GM18505 (cell line): ENCODE results near the gene ARL4C.

Experiments used
- ATAC-seq: cut with Tn5 transposase; IDR thresholded peaks from one replicate; pipeline ENCODE4 v1.9.1; 2021; ENCODE audit not compliant: unreplicated experiment
- POLR2A ChIP-seq: IDR thresholded peaks from 4 replicates; pipeline ENCODE4 v1.6.1; 2011; ENCODE audit warnings: borderline replicate concordance; ENCODE audit not compliant: insufficient read depth, insufficient read length; ENCODE audit errors: extremely low read depth

ARL4C gene

DNA sequence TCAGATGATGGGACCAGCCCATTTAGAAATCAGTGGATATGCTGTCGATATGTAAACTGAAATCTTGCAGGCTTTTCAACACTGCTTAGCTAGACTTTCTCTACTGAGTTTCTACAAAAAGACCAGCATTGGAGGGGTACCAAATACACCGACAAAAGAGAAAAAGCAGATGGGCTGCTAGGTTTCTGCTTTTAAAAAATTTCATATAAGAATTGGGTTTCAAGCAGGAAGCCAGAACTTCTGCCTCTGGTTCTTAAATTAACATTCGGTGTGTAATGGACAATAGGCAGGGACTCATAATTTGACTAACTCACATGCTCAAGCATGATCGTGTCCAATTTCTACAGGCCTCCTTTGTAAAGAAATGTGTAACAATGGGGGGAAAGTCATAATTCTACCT lies 3.1 kb downstream of the ARL4C start:
- no peak for ATAC-seq
- TF ChIP-seq POLR2A: no peak

GRCh38 chr2:234492717-234493485 lies 4.0 kb downstream of the ARL4C start:
- no peak for ATAC-seq

DNA sequence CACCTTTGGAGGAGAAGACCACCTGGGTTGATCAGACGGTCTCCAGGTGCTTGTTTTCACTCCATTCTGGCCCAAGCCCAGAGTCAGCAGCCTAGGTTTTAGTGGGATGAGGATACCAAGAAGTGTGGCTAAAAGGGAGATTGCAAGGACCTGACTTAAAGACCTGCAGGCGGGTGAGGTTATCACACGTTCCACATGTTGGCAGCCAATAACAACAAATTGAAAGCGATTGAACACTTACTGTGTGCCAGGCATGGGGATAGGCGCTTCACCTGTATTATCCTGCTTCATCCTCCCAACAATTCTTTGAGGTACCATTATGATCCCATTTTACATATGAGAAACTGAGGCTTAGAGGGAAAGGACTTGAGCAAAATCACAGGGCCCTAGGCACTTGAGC lies 5.0 kb downstream of the ARL4C start:
- TF ChIP-seq POLR2A: no peak
- no peak for ATAC-seq

More at GRCh38 chr2:234492717-234493485, 4.0 kb downstream of the ARL4C start:
- no peak for TF ChIP-seq POLR2A

- no peak for TF ChIP-seq POLR2A
- no peak for ATAC-seq
These were observed 5.6 kb downstream of the ARL4C start for GRCh38 chr2:234491281-234491680.

GRCh38 chr2:234490271-234491091 lies 6.4 kb downstream of the ARL4C start:
- TF ChIP-seq POLR2A: no peak
- no peak for ATAC-seq

DNA sequence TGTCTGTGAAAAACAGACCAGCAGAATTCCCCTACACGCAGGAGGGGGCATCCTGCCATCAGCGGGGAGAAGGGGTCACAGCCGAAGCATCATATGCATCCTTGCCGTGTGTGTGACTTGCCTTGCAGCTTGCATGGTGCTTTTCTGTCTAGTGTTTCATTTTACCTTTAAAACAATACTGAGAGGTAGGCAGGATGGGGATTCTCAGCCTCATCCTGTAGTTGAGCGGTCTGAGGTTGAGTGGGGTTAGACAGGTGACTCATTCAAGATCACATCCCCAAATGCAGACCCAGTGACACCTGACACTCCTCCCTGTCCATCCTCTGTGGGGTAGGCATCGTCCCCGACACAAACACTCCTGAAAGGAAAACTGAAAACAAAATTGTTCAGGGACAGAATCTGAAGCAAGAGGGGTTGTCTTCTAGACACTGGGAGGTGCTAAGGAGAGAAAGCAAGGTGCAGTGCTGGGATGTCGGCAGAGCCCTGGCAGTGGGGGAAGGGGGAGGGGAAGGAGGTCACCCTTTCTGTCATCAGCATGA lies 7.9 kb downstream of the ARL4C start:
- TF ChIP-seq POLR2A: no peak
- ATAC-seq: no peak

DNA sequence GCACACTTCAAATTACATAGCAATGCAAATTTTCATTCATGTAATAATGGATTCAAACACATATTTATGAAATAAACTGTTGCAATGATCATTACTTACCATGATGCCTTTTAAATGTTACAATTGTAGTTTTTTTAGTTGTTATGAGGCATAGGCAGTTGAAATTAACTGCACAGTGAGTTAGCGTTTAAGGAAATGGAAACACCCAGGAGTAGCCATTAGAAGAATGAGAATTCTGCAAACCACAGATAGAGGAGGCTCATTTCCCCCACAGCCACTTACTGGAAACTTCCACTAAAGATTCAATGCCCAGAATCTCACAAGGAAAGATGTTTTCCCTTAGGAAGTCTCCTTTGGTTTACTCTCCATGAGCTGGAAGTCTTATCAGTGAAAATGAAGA lies 8.4 kb downstream of the ARL4C start:
- TF ChIP-seq POLR2A: no peak
- no peak for ATAC-seq

- no peak for TF ChIP-seq POLR2A
- no peak for ATAC-seq
These were observed 9.5 kb downstream of the ARL4C start for GRCh38 chr2:234487356-234487755.

DNA sequence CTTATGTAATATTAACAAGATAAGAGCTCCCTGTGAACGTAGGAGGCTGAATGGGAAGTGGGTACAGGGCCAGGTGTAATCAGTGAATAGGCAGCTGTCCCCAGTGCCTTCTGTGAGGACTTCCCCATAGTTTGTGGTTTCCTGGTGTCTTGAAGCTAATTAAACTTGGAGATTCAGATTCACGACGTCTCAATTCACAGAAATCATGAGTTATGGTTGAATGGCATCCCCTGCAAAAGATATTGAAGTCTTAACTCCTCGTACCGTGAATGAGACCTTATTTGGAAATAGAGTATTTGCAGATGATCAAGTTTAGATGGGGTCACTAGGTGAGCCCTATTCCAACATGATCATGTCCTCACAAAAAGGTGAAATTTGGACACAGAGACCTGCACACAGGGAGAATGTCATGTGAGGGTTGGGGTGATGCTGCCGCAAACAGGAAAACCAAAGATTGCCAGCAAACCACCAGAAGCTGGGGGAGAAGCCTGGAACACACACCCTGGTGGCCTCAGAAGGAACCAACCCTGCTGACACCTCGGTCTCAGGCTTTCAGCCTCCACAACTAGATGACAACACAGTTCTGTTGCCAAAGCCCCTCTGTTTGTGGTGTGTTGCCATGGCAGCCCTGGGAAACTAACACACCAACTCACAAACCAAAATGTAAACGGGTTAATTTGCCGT lies 13.2 kb downstream of the ARL4C start:
- ATAC-seq: peak; percentile 65
- TF ChIP-seq POLR2A: no peak

- ATAC-seq: no peak
- no peak for TF ChIP-seq POLR2A
These were observed 15.6 kb downstream of the ARL4C start for GRCh38 chr2:234481301-234481700.

- no peak for TF ChIP-seq POLR2A
- no peak for ATAC-seq
These were observed 16.5 kb downstream of the ARL4C start for GRCh38 chr2:234480337-234480736.

- ATAC-seq: no peak
- TF ChIP-seq POLR2A: no peak
These were observed 17.4 kb downstream of the ARL4C start for GRCh38 chr2:234479465-234479864.

- no peak for TF ChIP-seq POLR2A
- ATAC-seq: no peak
These were observed 18.6 kb downstream of the ARL4C start for GRCh38 chr2:234478121-234478858.

DNA sequence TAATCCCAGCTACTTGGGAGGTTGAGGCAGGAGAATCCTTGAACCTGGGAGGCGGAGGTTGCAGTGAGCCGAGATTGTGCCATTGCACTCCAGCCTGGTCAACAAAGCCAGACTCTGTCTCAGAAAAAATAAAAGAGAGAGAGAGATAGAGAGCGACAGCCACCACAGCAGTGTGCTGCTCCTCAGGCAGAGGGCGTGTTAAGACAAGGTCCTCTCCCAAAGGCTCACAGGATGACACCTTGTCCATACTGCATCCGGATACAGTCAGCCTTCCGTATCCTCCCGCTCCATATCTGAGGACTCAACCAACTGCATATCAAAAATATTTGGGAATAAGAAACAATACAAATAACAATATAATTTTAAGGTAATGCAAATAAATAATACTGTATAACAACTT lies 20.1 kb downstream of the ARL4C start:
- TF ChIP-seq POLR2A: no peak
- no peak for ATAC-seq

DNA sequence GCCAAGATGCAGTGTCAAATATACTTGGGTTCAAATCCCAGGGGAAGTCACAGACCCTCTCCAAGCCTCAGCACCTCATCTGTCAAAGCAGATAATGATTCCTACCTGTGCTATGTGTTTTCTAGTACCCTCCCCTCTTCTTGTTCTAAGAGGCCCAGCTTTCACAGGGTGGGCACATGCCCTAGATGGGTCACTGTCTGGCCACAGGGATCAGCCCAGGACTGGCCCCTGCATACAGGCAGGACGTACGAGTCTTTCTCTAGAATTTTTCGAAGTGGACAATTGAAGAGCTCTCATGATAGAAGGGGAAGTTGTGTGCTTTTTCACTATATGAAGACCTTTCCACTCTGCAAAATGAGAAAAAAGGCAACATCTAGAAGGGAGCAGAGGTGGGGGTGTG lies 22.2 kb downstream of the ARL4C start:
- ATAC-seq: no peak
- TF ChIP-seq POLR2A: no peak
